ENCODE results near the gene MRPS25.
"Not testable (repeated sequence)": the region's sequence is repeated elsewhere in the genome, so short reads cannot be mapped to it uniquely, and the experiment has no call there.

MRPS25 gene

DNA sequence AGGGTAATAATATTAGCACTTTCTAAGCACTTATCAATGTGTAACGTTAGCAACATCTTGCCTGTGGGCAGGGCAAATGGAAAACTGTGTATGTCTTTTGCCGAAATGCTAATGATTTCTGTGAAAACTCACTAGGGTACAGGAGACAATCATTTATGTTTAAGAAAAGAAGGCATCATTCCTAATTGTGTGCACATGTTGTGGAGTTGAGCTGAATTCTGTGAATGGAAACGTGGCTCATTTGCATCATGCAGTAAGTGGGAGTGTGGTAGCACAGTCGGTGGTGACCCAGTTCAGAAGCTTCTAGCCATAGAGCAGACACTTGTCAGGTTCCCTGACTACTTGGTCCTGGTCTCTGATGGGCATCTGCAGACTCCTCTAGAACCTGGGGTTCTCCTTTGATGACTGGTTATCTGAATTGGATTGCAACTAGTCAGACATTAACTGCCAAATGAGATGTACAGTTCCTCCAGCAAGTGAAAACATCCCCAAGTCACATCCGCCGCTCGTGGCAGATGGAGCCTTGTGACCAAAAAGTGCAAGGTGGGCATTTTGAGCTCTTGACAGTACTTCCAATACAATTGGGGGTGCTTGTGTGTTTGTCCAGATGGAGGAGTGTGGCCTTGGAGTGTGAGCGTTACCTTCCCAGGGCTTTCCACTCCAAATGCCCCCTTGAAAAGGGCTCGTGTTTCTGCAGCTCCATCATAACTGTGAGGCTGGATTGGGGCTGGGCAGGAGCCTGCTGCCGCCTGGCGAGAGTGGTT, 21.5 kb downstream of the MRPS25 start:
- no peak for DNase-seq (ENCODE audit: low read depth, low spot score)

DNA sequence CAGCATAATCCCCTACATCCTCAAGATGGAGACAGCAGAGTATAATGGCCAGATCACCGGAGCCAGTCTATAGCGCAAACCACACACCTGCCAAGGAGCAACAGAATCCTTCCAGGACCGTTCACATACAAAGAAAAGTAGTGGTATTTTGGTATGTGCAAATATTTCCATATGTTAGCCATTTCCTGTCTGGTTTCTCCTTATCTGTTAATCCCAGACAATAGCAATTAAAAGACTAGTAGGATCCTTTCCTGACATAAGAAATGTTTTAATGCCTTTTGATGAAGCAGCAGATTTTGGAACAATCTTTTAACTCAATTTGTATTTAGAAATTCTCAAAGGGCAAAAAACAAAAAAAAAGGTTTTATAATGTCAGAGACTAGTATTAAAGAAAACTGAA, 22.2 kb downstream of the MRPS25 start:
- no peak for DNase-seq (ENCODE audit: low read depth, low spot score)

DNA sequence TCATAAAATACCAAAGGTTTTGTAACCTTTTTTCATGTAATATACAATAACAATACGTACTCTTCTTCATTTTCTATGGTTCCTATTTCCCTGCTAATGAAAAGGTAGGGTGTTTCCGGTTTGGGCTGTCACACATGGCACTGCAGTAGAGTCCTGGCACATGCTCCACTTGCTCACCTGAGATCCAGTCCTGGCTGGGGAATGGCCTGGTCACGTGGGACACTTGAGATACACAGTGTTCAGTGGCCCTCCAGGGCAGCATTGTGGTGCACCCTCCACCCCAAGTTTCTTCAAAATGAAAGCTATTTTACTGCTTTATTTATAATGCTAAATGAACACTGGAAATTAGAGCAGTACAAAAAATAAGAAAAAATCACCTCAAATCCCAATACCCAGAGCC, 23.2 kb downstream of the MRPS25 start:
- DNase-seq (ENCODE audit: low read depth, low spot score) = no peak

DNA sequence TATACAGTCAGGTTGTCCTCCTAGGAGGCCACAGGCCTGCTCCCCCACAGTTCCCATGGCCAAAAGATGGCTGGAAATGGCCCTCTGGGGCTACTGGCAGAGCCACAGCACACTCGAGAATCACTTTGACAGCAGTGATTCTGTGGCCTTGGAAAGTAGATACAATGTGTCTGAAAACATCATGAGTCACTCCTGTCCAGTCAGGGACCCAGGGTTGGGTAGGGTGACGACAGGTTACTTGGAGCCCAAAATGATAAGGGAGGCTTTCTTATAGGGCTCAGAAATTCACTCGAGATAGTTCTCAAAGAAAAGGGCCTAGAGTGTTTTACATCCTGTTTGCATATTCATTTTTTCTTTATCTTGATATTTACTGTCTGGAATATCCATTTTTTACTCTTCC, 24.3 kb downstream of the MRPS25 start:
- no peak for DNase-seq (ENCODE audit: low read depth, low spot score)

DNA sequence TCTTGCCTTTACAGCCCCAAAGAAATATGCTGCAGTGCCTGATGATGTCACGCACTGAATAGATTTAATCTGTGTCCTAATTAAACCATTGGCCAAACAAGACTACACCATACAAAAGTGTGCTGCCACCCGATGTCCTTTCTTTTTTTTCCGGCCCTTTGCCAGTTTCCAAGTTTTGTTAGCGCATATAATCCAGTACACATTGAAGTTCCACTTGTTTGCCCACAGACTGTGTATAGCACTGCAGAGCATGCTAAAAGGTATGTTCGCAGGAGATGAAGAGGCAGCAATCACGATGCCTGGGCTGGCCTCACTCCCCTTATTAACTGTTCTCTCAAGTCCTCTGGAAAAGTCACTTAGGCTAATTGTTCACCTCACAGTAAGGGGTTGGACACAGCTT, 26.8 kb downstream of the MRPS25 start:
- no peak for DNase-seq (ENCODE audit: low read depth, low spot score)

DNA sequence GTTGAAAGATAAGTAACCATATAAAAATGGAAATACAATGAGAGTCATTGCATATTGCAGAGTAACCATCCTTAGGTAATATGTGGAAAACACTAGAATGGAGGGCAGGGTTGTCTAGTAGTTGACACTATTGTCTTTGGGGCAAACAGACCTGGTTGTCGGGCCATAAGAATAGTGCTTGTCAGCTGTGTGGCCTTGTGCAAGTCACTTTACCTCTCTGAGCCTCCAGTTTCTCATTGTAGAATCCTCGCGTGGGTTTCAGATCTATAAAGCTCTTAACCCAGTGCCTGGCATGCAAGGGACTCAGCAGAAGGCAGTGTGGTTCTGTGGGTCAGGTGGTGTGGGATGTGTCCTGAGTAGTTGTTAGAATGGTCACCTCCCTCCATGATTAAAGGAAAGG, 32.0 kb downstream of the MRPS25 start:
- no peak for DNase-seq (ENCODE audit: low read depth, low spot score)

DNA sequence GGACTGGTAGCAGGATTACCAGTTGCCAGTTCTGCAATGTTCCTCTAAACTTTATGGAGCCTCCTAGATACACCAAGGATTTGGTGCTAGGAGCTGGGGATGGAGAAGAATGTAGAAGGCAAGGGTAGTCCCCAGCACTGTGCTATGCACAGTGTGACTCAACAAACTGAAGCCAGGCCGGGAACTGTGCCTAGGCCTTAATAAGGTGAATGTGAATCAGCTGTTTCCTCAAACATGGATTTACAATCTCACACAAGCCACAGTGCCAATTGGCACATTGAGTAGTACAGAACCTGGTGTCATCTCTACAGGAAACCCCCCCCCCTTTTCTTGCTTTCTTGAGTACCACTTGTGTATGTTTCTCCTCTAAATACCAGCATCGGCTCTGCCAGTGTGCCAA, 32.5 kb downstream of the MRPS25 start:
- no peak for DNase-seq (ENCODE audit: low read depth, low spot score)

DNA sequence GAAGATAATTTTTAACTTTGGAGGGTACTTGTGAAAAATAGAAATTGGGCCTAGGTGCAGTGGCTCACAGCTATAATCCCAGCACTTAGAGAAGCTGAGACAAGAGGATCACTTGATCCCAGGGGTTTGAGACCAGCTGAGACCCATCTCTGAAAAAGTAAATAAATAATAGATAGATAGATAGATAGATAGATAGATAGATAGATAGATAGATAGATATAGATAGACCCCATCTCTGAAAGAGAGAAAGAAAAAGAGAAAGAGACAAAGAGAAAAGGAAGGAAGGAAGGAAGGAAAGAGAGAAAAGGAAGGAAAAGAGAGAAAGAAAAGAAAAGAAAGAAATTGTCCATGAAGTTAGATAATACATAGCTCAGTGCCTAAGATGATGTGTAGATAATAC, 35.5 kb downstream of the MRPS25 start:
- no peak for DNase-seq (ENCODE audit: low read depth, low spot score)

DNA sequence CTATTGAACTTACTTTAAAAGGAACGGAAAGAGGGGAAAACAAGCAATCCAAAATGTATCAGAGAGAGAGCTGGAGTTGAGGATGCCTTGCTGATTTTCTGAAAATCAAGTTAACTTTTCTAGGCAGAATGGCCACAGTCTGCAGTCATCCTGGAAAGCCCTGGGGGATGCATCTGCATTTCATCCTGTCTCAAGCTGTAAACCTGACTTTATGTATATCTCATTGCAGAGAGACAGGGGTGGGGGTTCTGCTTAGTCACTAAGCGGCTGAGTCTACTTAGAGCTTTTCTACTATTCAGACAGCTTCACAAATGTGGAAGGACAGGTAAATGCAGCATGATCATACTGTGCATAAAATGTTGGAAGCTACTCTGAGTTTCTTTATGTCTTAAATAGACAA, 41.4 kb downstream of the MRPS25 start:
- no peak for DNase-seq (ENCODE audit: low read depth, low spot score)

DNA sequence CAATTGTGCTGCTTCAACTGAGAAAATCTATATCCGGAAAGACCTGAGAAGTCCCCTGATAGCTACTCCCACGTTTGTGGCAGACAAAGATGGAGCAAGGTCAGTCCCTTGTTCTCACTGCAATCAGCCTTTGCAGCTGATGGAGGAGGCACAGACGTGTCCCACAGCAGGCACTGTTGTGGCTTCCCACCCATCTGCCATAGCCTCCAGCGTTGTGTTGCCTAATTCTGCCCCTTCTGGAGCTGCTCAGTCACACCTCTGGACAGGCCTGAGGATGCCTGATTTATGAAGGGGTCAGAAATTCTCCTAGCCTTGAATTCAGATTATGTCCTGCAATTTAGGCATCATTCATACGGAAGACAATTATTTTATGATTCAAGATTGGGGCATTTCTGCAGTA, 41.9 kb downstream of the MRPS25 start:
- no peak for DNase-seq (ENCODE audit: low read depth, low spot score)

DNA sequence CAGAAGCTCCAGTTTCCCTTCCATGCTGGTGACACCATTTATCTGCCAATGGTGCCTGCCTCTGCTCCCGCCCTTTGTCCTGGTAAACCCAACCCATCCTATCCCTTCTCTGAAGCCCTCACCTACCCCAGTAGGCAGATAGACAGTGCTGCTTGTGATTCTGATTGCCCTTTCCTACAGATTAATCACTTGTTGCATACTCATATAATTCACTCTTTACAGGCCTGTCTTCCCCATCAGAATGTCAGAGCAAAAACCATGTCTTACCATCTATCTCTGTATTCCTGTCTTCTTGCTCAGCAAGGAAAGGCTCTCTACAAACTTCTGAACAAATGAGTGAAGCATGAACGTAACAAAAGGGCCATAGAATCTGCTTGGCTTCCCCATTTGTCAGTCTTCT, 47.9 kb downstream of the MRPS25 start:
- no peak for DNase-seq (ENCODE audit: low read depth, low spot score)

DNA sequence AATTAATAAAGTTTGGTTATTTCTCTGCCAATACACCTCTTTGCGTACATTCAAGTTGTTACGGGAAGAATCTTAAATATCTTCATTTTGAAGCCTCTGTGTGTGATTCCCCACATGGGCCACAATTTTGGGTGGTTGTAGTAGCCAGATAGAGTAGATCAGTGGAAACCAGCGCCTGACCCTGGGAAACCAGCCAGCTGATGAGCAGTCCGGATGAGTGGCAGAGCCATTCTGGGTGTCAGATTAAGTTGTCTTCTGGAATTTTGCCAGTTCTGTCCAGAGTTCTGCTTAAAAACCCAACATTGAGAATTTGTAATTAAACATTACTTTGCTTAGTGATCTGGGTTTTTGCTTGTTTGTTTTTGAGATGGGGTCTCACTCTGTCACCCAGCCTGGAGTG, 49.7 kb downstream of the MRPS25 start:
- no peak for DNase-seq (ENCODE audit: low read depth, low spot score)

DNA sequence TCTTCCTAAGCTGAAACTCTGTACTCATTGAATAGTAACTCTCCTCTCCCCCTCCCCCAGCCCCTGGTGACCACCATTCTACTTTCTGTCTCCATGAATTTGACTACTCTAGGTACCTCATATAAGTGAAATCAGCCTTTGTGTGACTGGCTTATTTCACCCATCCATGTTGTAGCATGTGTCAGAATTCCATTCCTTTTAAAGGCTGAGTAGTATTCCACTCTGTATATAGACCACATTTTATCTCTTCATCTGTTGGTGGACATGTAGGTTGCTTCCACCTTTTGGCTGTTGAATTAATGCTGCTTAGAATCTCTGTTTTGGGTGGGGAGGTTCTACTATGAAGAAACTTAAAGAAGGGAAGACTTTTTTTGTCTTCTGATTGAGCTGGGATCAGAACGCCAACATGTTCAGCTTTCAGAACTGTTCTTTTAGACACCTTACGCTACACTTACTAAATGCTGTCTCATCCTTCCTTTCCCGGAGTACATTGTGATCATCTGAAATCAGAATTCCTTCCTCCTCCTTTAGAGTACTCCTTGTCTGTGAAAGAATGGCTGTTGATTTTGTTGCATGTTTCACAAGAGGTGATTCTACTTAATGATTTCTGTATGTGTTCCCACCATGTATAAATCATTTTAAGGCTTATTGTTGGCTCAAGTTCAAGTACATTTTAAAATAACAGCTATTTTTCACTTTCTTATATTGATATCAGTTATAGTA, 50.3 kb downstream of the MRPS25 start:
- no peak for DNase-seq (ENCODE audit: low read depth, low spot score)

DNA sequence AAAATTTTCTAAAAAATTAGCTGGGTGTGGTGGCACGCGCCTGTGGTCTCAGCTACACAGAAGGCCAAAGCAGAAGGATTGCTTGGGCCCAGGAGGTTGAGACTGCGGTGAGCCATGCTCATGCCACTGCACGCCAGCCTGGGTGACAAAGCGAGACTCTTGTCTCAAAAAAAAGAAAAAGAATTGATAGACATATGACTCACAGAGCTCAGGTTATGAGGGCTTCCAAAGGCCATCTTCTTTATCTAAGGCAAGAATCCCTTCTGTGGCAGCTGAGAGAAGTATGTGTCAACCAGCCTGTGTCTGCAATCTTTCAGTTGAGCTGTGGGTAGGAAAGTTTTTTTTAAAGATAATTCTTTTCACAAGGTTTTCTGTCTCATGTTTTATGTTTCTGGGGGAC, 53.9 kb downstream of the MRPS25 start:
- no peak for DNase-seq (ENCODE audit: low read depth, low spot score)

DNA sequence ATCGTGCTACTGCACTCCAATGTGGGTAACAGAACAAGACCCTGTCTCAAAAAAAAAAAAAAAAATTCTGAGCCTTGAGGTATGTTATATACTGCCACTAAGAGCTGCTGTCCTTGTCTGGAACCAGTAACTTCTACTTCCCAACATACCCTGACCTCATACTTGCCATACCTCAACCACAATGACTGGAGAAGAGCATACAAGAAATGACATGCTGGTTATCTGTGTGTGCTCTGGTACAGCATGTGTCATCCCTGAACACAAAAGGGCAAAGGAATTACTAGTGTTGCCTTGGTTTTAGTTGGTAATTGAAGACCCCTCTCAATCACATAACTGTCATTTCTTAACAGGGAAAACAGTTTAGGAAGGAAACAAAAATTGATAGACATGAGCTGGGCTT, 54.5 kb downstream of the MRPS25 start:
- DNase-seq (ENCODE audit: low read depth, low spot score) = no peak

DNA sequence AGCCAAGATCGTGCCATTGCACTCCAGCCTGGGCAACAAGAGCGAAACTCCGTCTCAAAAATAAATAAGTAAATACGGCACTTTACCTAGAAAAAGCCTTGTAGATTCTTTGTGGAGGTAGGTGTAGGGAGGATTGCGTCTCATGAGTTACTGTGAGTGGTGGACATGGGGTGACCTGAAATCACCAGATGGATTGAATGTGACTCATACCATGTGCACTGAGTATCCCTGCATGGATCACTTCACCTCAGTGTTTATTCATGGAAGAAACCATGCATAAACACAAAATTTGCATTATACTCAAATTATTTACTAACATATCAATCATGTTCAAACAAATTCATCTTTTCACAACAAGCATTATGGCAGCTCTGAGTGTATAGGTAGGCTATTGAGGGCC, 55.9 kb downstream of the MRPS25 start:
- DNase-seq (ENCODE audit: low read depth, low spot score) = no peak

DNA sequence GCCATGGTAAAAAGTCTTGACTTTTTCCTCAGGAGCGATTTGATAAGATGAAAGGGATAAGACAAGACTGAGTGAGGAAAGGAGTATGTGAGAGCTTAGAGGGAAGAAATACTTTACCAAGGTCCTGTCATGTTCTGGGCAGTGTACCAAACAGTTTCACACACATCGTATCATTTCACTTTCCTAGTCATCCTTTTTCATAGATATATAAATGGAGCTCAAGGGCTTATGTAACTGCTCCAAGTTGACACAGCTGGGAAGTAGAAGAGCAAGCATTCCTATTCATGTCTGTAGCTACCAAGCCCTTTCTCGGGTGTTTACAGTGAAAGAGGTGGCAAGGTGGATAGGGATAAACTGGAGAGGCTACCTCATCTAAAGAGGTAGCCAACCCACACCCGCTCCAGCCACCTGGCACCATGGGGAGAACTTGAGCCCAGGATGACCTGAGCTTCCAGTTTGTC, 57.4 kb downstream of the MRPS25 start:
- DNase-seq (ENCODE audit: low read depth, low spot score) = no peak

DNA sequence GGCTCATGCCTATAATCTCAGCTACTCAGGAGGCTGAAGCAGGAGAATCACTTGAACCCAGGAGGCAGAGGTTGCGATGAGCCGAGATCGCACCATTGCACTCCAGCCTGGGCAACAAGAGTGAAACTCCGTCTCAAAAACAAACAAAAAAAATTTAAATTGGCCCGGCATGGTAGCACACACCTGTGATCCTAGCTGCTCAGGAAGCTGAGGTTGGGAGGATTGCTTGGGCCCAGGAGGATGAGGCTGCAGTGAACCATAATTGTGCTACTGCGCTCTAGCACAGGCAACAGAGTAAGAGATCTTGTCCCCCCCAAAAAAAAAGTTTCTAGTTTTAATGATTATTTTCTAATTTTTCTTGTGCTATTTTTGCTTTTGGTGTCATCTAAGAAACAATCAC, 65.9 kb downstream of the MRPS25 start:
- not testable (repeated sequence) for DNase-seq (ENCODE audit: low read depth, low spot score)

All from activated naive CD8-positive, alpha-beta T cell treated with anti-CD3 and anti-CD28 coated beads, Interleukin-2, amount 50 U/mL, for 16 hours (primary cell).